NCI-H345 treated with DMSO at 0.1 percent for 48 hours (cell line): ENCODE measurements around the gene MTRFR.
A peak's percentile ranks its signal among the peaks of the same experiment; 100 is the strongest.
"Not testable (repeated sequence)": the region's sequence is repeated elsewhere in the genome, so short reads cannot be mapped to it uniquely, and the experiment has no call there.

Source experiments
- DNase-seq: peaks from one replicate; lab custom pipeline; 2025; ENCODE audit not compliant: unreplicated experiment; lab: John Stamatoyannopoulos, UW

Gene MTRFR

GRCh38 chr12:123232807-123233504 is at the start of gene MTRFR, which contains the start of gene MPHOSPH9:
Gene MTRFR, plus strand, starts transcription at chr12:123233436. Its CDS starts 20,239 bp downstream, at chr12:123253675.
Gene MPHOSPH9, minus strand, starts transcription at chr12:123233141. Its CDS starts 2,777 bp downstream, at chr12:123230364.
- DNase-seq = peak; percentile 99

GRCh38 chr12:123187637-123188036 is 45.6 kb upstream of the MTRFR start:
- no peak for DNase-seq

- no peak for DNase-seq
Observed at GRCh38 chr12:123199936-123200335, 33.3 kb upstream of the MTRFR start.

- no peak for DNase-seq
Observed at GRCh38 chr12:123200414-123200813, 32.8 kb upstream of the MTRFR start.

GRCh38 chr12:123206794-123207193 is 26.4 kb upstream of the MTRFR start:
- DNase-seq = not testable (repeated sequence)

- not testable (repeated sequence) for DNase-seq
Observed at GRCh38 chr12:123207815-123208214, 25.4 kb upstream of the MTRFR start.

GRCh38 chr12:123223241-123223668 is 10.0 kb upstream of the MTRFR start:
- DNase-seq = no peak

GRCh38 chr12:123225443-123225842 is 7.8 kb upstream of the MTRFR start:
- DNase-seq = no peak

- DNase-seq = no peak
Observed at GRCh38 chr12:123227581-123228258, 5.5 kb upstream of the MTRFR start.

- DNase-seq = no peak
Observed at GRCh38 chr12:123229051-123229450, 4.2 kb upstream of the MTRFR start.

GRCh38 chr12:123231931-123232330 is 1.3 kb upstream of the MTRFR start:
- no peak for DNase-seq

- no peak for DNase-seq
Observed at GRCh38 chr12:123232472-123232806, 797 bp upstream of the MTRFR start.

GRCh38 chr12:123233505-123234308 is 471 bp downstream of the MTRFR start:
- no peak for DNase-seq

- peak; percentile 37 for DNase-seq
Observed at GRCh38 chr12:123237646-123238329, 4.6 kb downstream of the MTRFR start.

GRCh38 chr12:123238330-123238682 is 5.1 kb downstream of the MTRFR start:
- DNase-seq = no peak

GRCh38 chr12:123238961-123239360 is 5.7 kb downstream of the MTRFR start:
- no peak for DNase-seq

GRCh38 chr12:123242116-123242904 is 9.1 kb downstream of the MTRFR start:
- peak; percentile 55 for DNase-seq

- no peak for DNase-seq
Observed at GRCh38 chr12:123243671-123244262, 10.5 kb downstream of the MTRFR start.

GRCh38 chr12:123245678-123246077 is 12.4 kb downstream of the MTRFR start:
- DNase-seq = no peak

- DNase-seq = not testable (repeated sequence)
Observed at GRCh38 chr12:123248129-123248528, 14.9 kb downstream of the MTRFR start.
